ENCODE data around the gene SNU13.
A peak's percentile ranks its signal among the peaks of the same experiment; 100 is the strongest.
"Not testable (repeated sequence)": the region's sequence is repeated elsewhere in the genome, so short reads cannot be mapped to it uniquely, and the experiment has no call there.

The SNU13 gene

DNA sequence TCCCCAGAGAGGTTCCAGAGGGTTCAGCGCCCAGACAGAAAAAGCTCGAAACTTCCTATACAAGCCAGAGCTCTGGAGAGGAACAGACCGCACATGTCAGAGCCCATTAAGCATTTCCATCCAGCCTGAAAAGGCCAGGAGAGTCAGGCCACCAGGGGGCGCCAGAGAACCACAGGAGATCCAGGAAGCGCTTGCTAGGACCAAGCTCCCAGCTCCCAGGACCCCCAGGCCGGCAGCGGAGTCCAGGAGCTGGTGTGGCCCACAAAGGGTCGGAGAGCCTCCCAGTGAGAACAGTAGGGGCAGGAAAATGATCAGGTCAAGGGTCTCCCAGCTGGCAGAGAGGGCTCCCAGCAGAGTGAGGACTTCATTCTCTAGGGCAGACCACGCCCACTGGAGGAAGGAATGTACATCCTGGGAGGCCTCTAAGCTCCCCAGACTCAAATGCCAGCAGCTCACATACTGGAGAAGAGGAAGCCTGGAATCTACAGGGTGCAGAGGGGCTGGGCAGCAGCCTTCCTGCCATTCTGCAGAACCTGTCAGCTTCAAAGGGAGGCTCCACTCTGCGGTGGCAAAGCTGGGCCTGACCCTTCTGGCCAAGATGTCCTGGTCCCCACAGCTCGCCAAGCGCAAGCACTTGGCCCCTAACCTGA, 8.6 kb upstream of the SNU13 start:
- Histone ChIP-seq H3K27ac (no peak overlapping the region), H3K27me3 (peaks cover 0 to 10% of the 10 kb centered on the region in 2 donors), H3K36me3 (peaks cover 0 to 15% (median 8%) of the 10 kb centered on the region in 3 donors), H3K9me3 (no peaks in the 10 kb centered on the region), H3K4me1 (peaks cover 0 to 18% (median 13%) of the 10 kb centered on the region in 4 donors), H3K4me3 (peak overlapping the region in 1 of 2 donors; percentile 28)
- peak; percentile 91 to 92 for DNase-seq
- TF ChIP-seq, protein P1, sequence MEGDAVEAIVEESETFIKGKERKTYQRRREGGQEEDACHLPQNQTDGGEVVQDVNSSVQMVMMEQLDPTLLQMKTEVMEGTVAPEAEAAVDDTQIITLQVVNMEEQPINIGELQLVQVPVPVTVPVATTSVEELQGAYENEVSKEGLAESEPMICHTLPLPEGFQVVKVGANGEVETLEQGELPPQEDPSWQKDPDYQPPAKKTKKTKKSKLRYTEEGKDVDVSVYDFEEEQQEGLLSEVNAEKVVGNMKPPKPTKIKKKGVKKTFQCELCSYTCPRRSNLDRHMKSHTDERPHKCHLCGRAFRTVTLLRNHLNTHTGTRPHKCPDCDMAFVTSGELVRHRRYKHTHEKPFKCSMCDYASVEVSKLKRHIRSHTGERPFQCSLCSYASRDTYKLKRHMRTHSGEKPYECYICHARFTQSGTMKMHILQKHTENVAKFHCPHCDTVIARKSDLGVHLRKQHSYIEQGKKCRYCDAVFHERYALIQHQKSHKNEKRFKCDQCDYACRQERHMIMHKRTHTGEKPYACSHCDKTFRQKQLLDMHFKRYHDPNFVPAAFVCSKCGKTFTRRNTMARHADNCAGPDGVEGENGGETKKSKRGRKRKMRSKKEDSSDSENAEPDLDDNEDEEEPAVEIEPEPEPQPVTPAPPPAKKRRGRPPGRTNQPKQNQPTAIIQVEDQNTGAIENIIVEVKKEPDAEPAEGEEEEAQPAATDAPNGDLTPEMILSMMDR (IDR thresholded peaks at IDR 0.05), result peak; percentile 92 to 97
- intact Hi-C loops (cut with DNase I; ENCODE audit: low total_unique reads), result loop anchor here (2.0 kb wide), 1 partner anchor 244 kb away; no protein-coding TSS in a partner anchor

DNA sequence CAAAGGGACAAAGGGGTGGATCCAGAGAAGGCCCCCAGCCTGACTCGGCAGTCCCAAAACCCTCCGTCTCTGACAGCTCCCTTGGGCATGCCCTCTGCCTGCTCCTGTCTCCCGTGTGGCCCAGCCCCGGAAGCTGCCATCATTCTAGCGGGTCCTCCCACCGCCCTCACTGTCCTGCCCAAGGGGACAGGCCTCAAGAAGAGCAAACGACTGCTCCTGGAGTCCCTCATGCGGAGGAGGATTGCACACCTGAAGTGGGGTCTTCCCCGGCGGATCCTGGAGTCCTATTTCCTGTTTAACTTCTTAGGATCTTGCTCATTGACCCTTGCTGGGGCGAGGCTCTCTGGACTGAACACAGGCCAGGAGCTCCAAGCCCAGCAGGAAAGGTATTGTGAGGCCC, 8.0 kb upstream of the SNU13 start:
- Histone ChIP-seq H3K4me1 (peaks cover 0 to 18% (median 13%) of the 10 kb centered on the region in 4 donors), H3K27me3 (peaks cover 0 to 10% of the 10 kb centered on the region in 2 donors), H3K36me3 (peaks cover 0 to 15% (median 8%) of the 10 kb centered on the region in 3 donors), H3K4me3 (no peak overlapping the region), H3K9me3 (no peaks in the 10 kb centered on the region), H3K27ac (no peak overlapping the region)
- no peak for DNase-seq
- intact Hi-C loops (cut with DNase I; ENCODE audit: low total_unique reads), result loop anchor here (2.0 kb wide), 1 partner anchor 244 kb away; no protein-coding TSS in a partner anchor
- TF ChIP-seq, protein P1 (IDR thresholded peaks at IDR 0.05), result no peak

DNA sequence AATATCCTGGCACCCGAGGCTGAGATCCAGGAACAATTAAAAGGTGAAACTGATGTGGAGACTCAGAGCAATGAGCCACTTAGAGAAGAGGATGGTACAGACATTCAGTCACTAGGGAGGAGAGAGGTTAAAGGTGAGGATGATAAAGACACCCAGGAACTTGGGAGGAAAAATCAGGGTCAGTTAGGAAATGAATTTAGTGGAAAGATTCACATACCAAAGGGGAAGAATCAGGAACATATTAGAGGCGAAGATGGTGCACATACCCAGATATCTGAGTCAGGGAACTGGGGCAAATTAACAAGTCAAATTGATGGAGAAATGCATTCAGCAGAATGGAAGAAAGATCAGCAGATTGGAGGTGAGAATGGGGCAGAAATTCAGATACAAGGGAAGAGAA, 6.5 kb upstream of the SNU13 start:
- TF ChIP-seq, protein P1 (IDR thresholded peaks at IDR 0.05), result no peak
- Histone ChIP-seq H3K36me3 (peaks cover 0 to 15% (median 8%) of the 10 kb centered on the region in 3 donors), H3K4me1 (peaks cover 0 to 18% (median 13%) of the 10 kb centered on the region in 4 donors), H3K9me3 (no peaks in the 10 kb centered on the region), H3K27ac (no peak overlapping the region), H3K4me3 (no peak overlapping the region), H3K27me3 (peaks cover 0 to 8% of the 10 kb centered on the region in 2 donors)
- no peak for DNase-seq
- intact Hi-C loops (cut with DNase I; ENCODE audit: low total_unique reads), result no loop called here

DNA sequence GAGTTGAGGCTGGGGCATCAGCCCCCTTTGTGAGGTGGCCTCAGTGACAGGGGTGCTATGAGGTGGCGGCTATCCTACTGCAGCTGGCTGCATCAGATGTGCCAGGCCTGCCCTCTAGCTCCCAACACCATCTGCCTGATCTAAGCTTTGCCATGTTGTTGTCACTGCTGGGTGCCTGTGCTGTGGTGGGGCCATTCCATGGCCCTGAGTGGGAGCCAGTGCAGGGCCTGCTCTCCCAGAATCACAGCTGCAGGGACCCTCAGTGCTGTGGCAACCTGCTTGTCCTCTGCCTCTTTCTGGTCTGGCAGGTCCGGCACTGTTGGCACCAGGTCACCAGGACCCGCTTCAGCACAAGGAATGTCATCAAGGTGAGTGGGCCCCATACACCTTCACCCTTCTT, 1.8 kb upstream of the SNU13 start:
- Histone ChIP-seq H3K36me3 (peaks cover 0 to 15% (median 8%) of the 10 kb centered on the region in 3 donors), H3K27ac (no peak overlapping the region), H3K27me3 (no peaks in the 10 kb centered on the region), H3K4me1 (peaks cover 0 to 27% (median 10%) of the 10 kb centered on the region in 4 donors), H3K9me3 (no peaks in the 10 kb centered on the region), H3K4me3 (no peak overlapping the region)
- no peak for DNase-seq
- intact Hi-C loops (cut with DNase I; ENCODE audit: low total_unique reads), result no loop called here
- TF ChIP-seq, protein P1 (IDR thresholded peaks at IDR 0.05), result no peak

DNA sequence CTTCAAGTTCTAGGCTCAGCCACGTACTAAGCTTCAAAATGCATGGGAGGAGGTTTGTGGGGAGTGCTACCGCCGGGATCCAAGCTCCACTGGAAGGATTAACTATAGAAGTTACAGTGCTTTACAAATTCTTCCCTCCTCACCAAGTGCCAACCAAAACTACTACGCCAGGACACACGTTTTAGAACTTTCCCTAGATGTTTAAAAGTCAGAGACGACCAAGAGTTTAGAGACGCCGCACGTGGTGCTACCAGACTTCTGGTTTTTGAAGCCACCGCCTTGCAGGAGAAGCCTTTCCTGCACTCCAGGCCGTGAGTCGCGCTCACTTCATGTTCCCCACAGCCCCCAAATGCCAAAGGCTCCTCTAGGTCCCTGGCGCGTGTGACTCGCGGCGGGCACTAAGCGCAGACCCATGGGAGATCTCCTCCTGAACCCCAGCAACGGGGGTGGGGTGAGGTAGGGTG, 734 bp downstream of the SNU13 start:
- intact Hi-C loops (cut with DNase I; ENCODE audit: low total_unique reads), result no loop called here
- TF ChIP-seq, protein P1 (IDR thresholded peaks at IDR 0.05), result no peak
- H3K9me3 ChIP-seq, result no peaks in the 10 kb centered on the region
- no peaks in the 10 kb centered on the region for H3K36me3 ChIP-seq
- DNase-seq, result peak in 1 of 2 donors; percentile 30
- no peaks in the 10 kb centered on the region for H3K27me3 ChIP-seq
- H3K4me1 ChIP-seq, result peaks cover 0 to 27% (median 11%) of the 10 kb centered on the region in 4 donors
- peak overlapping the region; percentile 89 to 94 for H3K4me3 ChIP-seq
- H3K27ac ChIP-seq, result peak overlapping the region; percentile 91 to 96

DNA sequence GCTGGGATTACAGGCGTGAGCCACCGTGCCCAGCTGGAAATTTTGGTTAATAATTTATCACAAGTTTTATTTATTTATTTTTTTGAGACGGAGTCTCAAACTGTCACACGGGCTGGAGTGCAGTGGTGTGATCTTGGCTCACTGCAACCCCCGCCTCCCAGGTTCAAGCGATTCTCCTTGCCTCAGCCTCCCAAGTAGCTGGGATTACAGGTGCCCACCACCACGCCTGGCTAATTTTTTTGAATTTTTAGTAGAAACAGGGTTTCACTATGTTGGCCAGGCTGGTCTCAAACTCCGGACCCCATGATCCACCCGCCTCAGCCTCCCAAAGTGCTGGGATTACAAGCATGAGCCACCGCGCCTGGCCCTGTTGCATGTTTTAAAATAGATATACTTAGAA, 1.8 kb downstream of the SNU13 start:
- H3K4me3 ChIP-seq; H3K27me3 ChIP-seq; intact Hi-C loops (cut with DNase I; ENCODE audit: low total_unique reads); H3K9me3 ChIP-seq; H3K27ac ChIP-seq; H3K36me3 ChIP-seq; DNase-seq: not testable (repeated sequence)
- peaks cover 0 to 27% (median 14%) of the 10 kb centered on the region in 4 donors for H3K4me1 ChIP-seq

All from tibial artery (tissue), 4 donors.